IgD-negative memory B cell (primary cell): ENCODE results near the gene DMGDH. TPM values are rescaled to one million over a fixed set of nuclear protein-coding genes. Genes with fewer than 3 reads are reported as not detected.

Experiments used
- H3K27ac Mint-ChIP-seq, 3 donors: one replicate each; pipeline ENCODE4 v1.8.0; 2020 to 2022; ENCODE audit warnings: mild to moderate bottlenecking in 3 of 3, mixed read lengths in 3 of 3, moderate library complexity in 1 of 3
- H3K27me3 Mint-ChIP-seq: one replicate; pipeline ENCODE4 v1.8.0; 2021; ENCODE audit warnings: mixed read lengths
- H3K36me3 Mint-ChIP-seq: one replicate; pipeline ENCODE4 v1.8.0; 2020; ENCODE audit warnings: mild to moderate bottlenecking, mixed read lengths
- H3K4me1 Mint-ChIP-seq, 3 donors: one replicate each; pipeline ENCODE4 v1.8.0; 2020 to 2022; ENCODE audit warnings: mixed read lengths in 3 of 3, mild to moderate bottlenecking in 1 of 3
- H3K4me3 Mint-ChIP-seq, 4 donors: one replicate each; pipeline ENCODE4 v1.8.0; 2020 to 2022; ENCODE audit warnings: mild to moderate bottlenecking in 4 of 4, mixed read lengths in 4 of 4, moderate library complexity in 3 of 4
- H3K9me3 Mint-ChIP-seq, 3 donors: one replicate each; pipeline ENCODE4 v1.8.0; 2020 to 2021; ENCODE audit warnings: mixed read lengths in 3 of 3, mild to moderate bottlenecking in 1 of 3
- polyA plus RNA-seq: library from polyadenylated mRNA; unstranded; fragments of 300-500 nt; fragmentation: Illumina TruSeq; gene quantifications from one replicate; pipeline ENCODE4 v1.2.3, GENCODE V29; 2021

Gene DMGDH
- polyA plus RNA-seq, 1 donor from 2014 or later, result 0.70 TPM

GRCh38 chr5:79008362-79008761, 61.1 kb downstream of the DMGDH start:
- no peak overlapping the region for H3K27ac Mint-ChIP-seq
- H3K4me3 Mint-ChIP-seq, result no peak overlapping the region
- H3K4me1 Mint-ChIP-seq, result no peaks in the 10 kb centered on the region
- H3K27me3 Mint-ChIP-seq, result peaks cover 13% of the 10 kb centered on the region
- no peaks in the 10 kb centered on the region for H3K36me3 Mint-ChIP-seq
- H3K9me3 Mint-ChIP-seq, result peaks cover 0 to 8% (median 2%) of the 10 kb centered on the region in 3 donors

- no peak overlapping the region for H3K4me3 Mint-ChIP-seq
- H3K4me1 Mint-ChIP-seq, result no peaks in the 10 kb centered on the region
- no peak overlapping the region for H3K27ac Mint-ChIP-seq
- H3K36me3 Mint-ChIP-seq, result no peaks in the 10 kb centered on the region
- H3K27me3 Mint-ChIP-seq, result peaks cover 13% of the 10 kb centered on the region
- H3K9me3 Mint-ChIP-seq, result peaks cover 0 to 3% (median 0%) of the 10 kb centered on the region in 3 donors
Observed at GRCh38 chr5:79007872-79008271, 61.6 kb downstream of the DMGDH start.

- Mint-ChIP-seq H3K27me3 (peaks cover 18% of the 10 kb centered on the region), H3K9me3 (no peaks in the 10 kb centered on the region), H3K4me3 (no peak overlapping the region), H3K4me1 (no peaks in the 10 kb centered on the region), H3K36me3 (no peaks in the 10 kb centered on the region), H3K27ac (no peak overlapping the region)
Observed at GRCh38 chr5:79005936-79006631, 63.4 kb downstream of the DMGDH start.

GRCh38 chr5:79005151-79005550, 64.3 kb downstream of the DMGDH start:
- Mint-ChIP-seq H3K27ac (no peak overlapping the region), H3K4me1 (no peaks in the 10 kb centered on the region), H3K4me3 (no peak overlapping the region), H3K9me3 (no peaks in the 10 kb centered on the region), H3K27me3 (peaks cover 16% of the 10 kb centered on the region), H3K36me3 (no peaks in the 10 kb centered on the region)

GRCh38 chr5:79002374-79002773, 67.1 kb downstream of the DMGDH start:
- no peaks in the 10 kb centered on the region for H3K36me3 Mint-ChIP-seq
- no peak overlapping the region for H3K27ac Mint-ChIP-seq
- no peaks in the 10 kb centered on the region for H3K4me1 Mint-ChIP-seq
- H3K4me3 Mint-ChIP-seq, result peak overlapping the region in 1 of 4 donors; percentile 73
- H3K9me3 Mint-ChIP-seq, result no peaks in the 10 kb centered on the region
- peaks cover 21% of the 10 kb centered on the region for H3K27me3 Mint-ChIP-seq

GRCh38 chr5:79001471-79001870, 68.0 kb downstream of the DMGDH start:
- H3K4me3 Mint-ChIP-seq, result no peak overlapping the region
- peaks cover 21% of the 10 kb centered on the region for H3K27me3 Mint-ChIP-seq
- H3K4me1 Mint-ChIP-seq, result no peaks in the 10 kb centered on the region
- H3K36me3 Mint-ChIP-seq, result no peaks in the 10 kb centered on the region
- no peaks in the 10 kb centered on the region for H3K9me3 Mint-ChIP-seq
- H3K27ac Mint-ChIP-seq, result no peak overlapping the region

- no peaks in the 10 kb centered on the region for H3K4me1 Mint-ChIP-seq
- no peak overlapping the region for H3K27ac Mint-ChIP-seq
- H3K4me3 Mint-ChIP-seq, result no peak overlapping the region
- H3K36me3 Mint-ChIP-seq, result peaks cover 3% of the 10 kb centered on the region
- H3K27me3 Mint-ChIP-seq, result peaks cover 12% of the 10 kb centered on the region
- H3K9me3 Mint-ChIP-seq, result no peaks in the 10 kb centered on the region
Observed at GRCh38 chr5:78997090-78997489, 72.4 kb downstream of the DMGDH start.

- no peak overlapping the region for H3K27ac Mint-ChIP-seq
- H3K9me3 Mint-ChIP-seq, result no peaks in the 10 kb centered on the region
Observed at GRCh38 chr5:78995521-78996007, 73.9 kb downstream of the DMGDH start.

GRCh38 chr5:78993165-78993564, 76.3 kb downstream of the DMGDH start:
- Mint-ChIP-seq H3K9me3 (no peaks in the 10 kb centered on the region), H3K36me3 (peaks cover 3% of the 10 kb centered on the region), H3K27ac (no peak overlapping the region), H3K4me3 (no peak overlapping the region), H3K27me3 (no peaks in the 10 kb centered on the region), H3K4me1 (no peaks in the 10 kb centered on the region)

More at GRCh38 chr5:78995521-78996007, 73.9 kb downstream of the DMGDH start:
- Mint-ChIP-seq H3K4me3 (no peak overlapping the region), H3K27me3 (peaks cover 7% of the 10 kb centered on the region), H3K4me1 (no peaks in the 10 kb centered on the region), H3K36me3 (peaks cover 3% of the 10 kb centered on the region)

GRCh38 chr5:78992146-78992545, 77.3 kb downstream of the DMGDH start:
- no peak overlapping the region for H3K4me3 Mint-ChIP-seq
- H3K27ac Mint-ChIP-seq, result no peak overlapping the region
- no peaks in the 10 kb centered on the region for H3K4me1 Mint-ChIP-seq
- H3K36me3 Mint-ChIP-seq, result peaks cover 3% of the 10 kb centered on the region
- H3K27me3 Mint-ChIP-seq, result no peaks in the 10 kb centered on the region
- H3K9me3 Mint-ChIP-seq, result no peaks in the 10 kb centered on the region

GRCh38 chr5:78989080-78989479, 80.4 kb downstream of the DMGDH start:
- Mint-ChIP-seq H3K4me1 (peaks cover 0 to 10% (median 10%) of the 10 kb centered on the region in 3 donors), H3K27me3 (no peaks in the 10 kb centered on the region), H3K4me3 (no peak overlapping the region), H3K27ac (no peak overlapping the region), H3K9me3 (no peaks in the 10 kb centered on the region), H3K36me3 (no peaks in the 10 kb centered on the region)

GRCh38 chr5:78985725-78986223, 83.7 kb downstream of the DMGDH start:
- Mint-ChIP-seq H3K36me3 (no peaks in the 10 kb centered on the region), H3K4me1 (peaks cover 17 to 25% (median 24%) of the 10 kb centered on the region in 3 donors), H3K27me3 (no peaks in the 10 kb centered on the region), H3K27ac (peak overlapping the region; percentile 96 to 98 (median 97)), H3K4me3 (peak overlapping the region; percentile 89 to 100 (median 95)), H3K9me3 (no peaks in the 10 kb centered on the region)

GRCh38 chr5:78985116-78985724, 84.3 kb downstream of the DMGDH start, which contains the start of gene ARSB:
TSS of gene ARSB (minus strand) at chr5:78985310. CDS start at chr5:78985248, 62 bp downstream.
- no peaks in the 10 kb centered on the region for H3K36me3 Mint-ChIP-seq
- H3K4me3 Mint-ChIP-seq, result peak within 1 kb of the TSS; percentile 93 to 100 (median 96)
- H3K27ac Mint-ChIP-seq, result peak within 1 kb of the TSS; percentile 96 to 98 (median 97)
- H3K4me1 Mint-ChIP-seq, result peaks cover 17 to 28% (median 24%) of the 10 kb centered on the region in 3 donors
- H3K27me3 Mint-ChIP-seq, result no peaks in the 10 kb centered on the region
- H3K9me3 Mint-ChIP-seq, result no peaks in the 10 kb centered on the region

GRCh38 chr5:78984439-78985115, 84.9 kb downstream of the DMGDH start:
- H3K36me3 Mint-ChIP-seq, result no peaks in the 10 kb centered on the region
- H3K27ac Mint-ChIP-seq, result peak overlapping the region; percentile 94 to 98 (median 97)
- peaks cover 19 to 33% (median 30%) of the 10 kb centered on the region in 3 donors for H3K4me1 Mint-ChIP-seq
- no peaks in the 10 kb centered on the region for H3K9me3 Mint-ChIP-seq
- H3K4me3 Mint-ChIP-seq, result peak overlapping the region; percentile 93 to 100 (median 96)
- no peaks in the 10 kb centered on the region for H3K27me3 Mint-ChIP-seq
